B cell (primary cell): ENCODE results near the gene TBC1D1. TPM values are rescaled to one million over a fixed set of nuclear protein-coding genes. Genes with fewer than 3 reads are reported as not detected.

Source experiments
- ATAC-seq: fragments of 200-7000 bp; cut with Tn5 transposase; one replicate; pipeline ENCODE4 v1.10.0; 2021; ENCODE audit warnings: low read depth, mild to moderate bottlenecking, moderate number of reproducible peaks, moderate library complexity
- CTCF ChIA-PET: fragments of 350-600 bp; sonication (Branson Sonifier 250); formaldehyde crosslinking; loops from one replicate; lab custom pipeline; 2021; ENCODE audit warnings: antibody characterized with exemption, inconsistent platforms; lab: Charles Lee
- POLR2A ChIA-PET: fragments of 350-600 bp; sonication (Branson Sonifier 250); formaldehyde crosslinking; loops from one replicate; lab custom pipeline; 2021; ENCODE audit warnings: antibody characterized with exemption; lab: Charles Lee
- DNase-seq: peaks from one replicate; pipeline ENCODE4 v3.0.0; 2013
- H2AFZ ChIP-seq: 2 replicates; pipeline ENCODE4 v1.6.1; 2012; ENCODE audit warnings: mild to moderate bottlenecking, low read depth, low read length; ENCODE audit not compliant: insufficient read depth, poor library complexity, severe bottlenecking
- H3K27ac ChIP-seq, 2 donors: 1 replicate in 1 of 2; 2 replicates in 1 of 2; pipeline ENCODE4 v1.5.1; 2012 to 2013; ENCODE audit warnings: low read length in 2 of 2, mild to moderate bottlenecking in 2 of 2, moderate library complexity in 1 of 2
- H3K27me3 ChIP-seq, 4 experiments: fragments of 200-600 bp in 1 of 4; sonication (generic) in 1 of 4; replicated peaks in 1 of 4; 1 replicate in 2 of 4; 2 replicates in 2 of 4; pipeline versions ENCODE4 v1.6.1 to v1.7.0; 2013 to 2016; ENCODE audit warnings: low read length in 3 of 4, mild to moderate bottlenecking in 2 of 4, mixed read lengths in 1 of 4, moderate library complexity in 1 of 4; ENCODE audit not compliant: insufficient read depth in 4 of 4, control insufficient read depth in 3 of 4; ENCODE audit errors: control extremely low read depth in 1 of 4
- H3K36me3 ChIP-seq, 2 experiments: replicated peaks in 1 of 2; 1 replicate in 1 of 2; 2 replicates in 1 of 2; pipeline versions ENCODE4 v1.6.1 to v1.7.1; 2013; ENCODE audit warnings: low read length in 1 of 2; ENCODE audit not compliant: insufficient read depth in 2 of 2, control insufficient read depth in 1 of 2; ENCODE audit errors: control extremely low read depth in 1 of 2, extremely low read depth in 1 of 2
- H3K4me1 ChIP-seq, 2 donors: fragments of 200-600 bp in 1 of 2; sonication (generic) in 1 of 2; 1 replicate in 1 of 2; 2 replicates in 1 of 2; pipeline versions ENCODE4 v1.5.1 to v1.6.1; 2013 to 2017; ENCODE audit warnings: low read length in 2 of 2; ENCODE audit not compliant: control insufficient read depth in 2 of 2, insufficient read depth in 2 of 2
- H3K4me2 ChIP-seq: replicated peaks from 2 replicates; pipeline ENCODE3; 2012; ENCODE audit warnings: mild to moderate bottlenecking, low read depth, low read length; ENCODE audit not compliant: poor library complexity, severe bottlenecking
- H3K4me3 ChIP-seq, 5 experiments: fragments of 200-600 bp in 1 of 5; sonication (generic) in 1 of 5; 1 replicate in 3 of 5; 2 replicates in 2 of 5; pipeline versions ENCODE4 v1.5.1 to v1.7.0; 2011 to 2016; ENCODE audit warnings: low read length in 4 of 5, mild to moderate bottlenecking in 4 of 5, low read depth in 2 of 5, control low read depth in 1 of 5, moderate library complexity in 1 of 5; ENCODE audit not compliant: insufficient read depth in 1 of 5; ENCODE audit errors: control extremely low read depth in 1 of 5, extremely low read depth in 1 of 5
- H3K79me2 ChIP-seq: fragments of 200-600 bp; sonication (generic); one replicate; pipeline ENCODE4 v1.6.0; 2016; ENCODE audit warnings: low read length; ENCODE audit not compliant: control insufficient read depth, insufficient read depth
- H3K9ac ChIP-seq: fragments of 200-600 bp; sonication (generic); 2 replicates; pipeline ENCODE4 v1.6.1; 2017; ENCODE audit warnings: mild to moderate bottlenecking, low read length, moderate library complexity
- H3K9me3 ChIP-seq, 3 donors: one replicate each; pipeline versions ENCODE4 v1.6.1 to v1.7.1; 2013; ENCODE audit warnings: low read length in 2 of 3; ENCODE audit not compliant: control insufficient read depth in 2 of 3, insufficient read depth in 1 of 3; ENCODE audit errors: control extremely low read depth in 1 of 3
- H4K20me1 ChIP-seq: 2 replicates; pipeline ENCODE4 v1.6.0; 2012; ENCODE audit warnings: mild to moderate bottlenecking, low read length; ENCODE audit not compliant: insufficient read depth, control insufficient read depth, poor library complexity, severe bottlenecking
- H3K27ac Mint-ChIP-seq: one replicate; pipeline ENCODE4 v1.8.0; 2021; ENCODE audit warnings: mixed read lengths
- H3K27me3 Mint-ChIP-seq: one replicate; pipeline ENCODE4 v1.8.0; 2021; ENCODE audit warnings: mixed read lengths
- H3K4me1 Mint-ChIP-seq: one replicate; pipeline ENCODE4 v1.8.0; 2021; ENCODE audit warnings: mixed read lengths
- H3K4me3 Mint-ChIP-seq: one replicate; pipeline ENCODE4 v1.8.0; 2021; ENCODE audit warnings: mixed read lengths
- H3K9me3 Mint-ChIP-seq: one replicate; pipeline ENCODE4 v1.8.0; 2022; ENCODE audit warnings: mixed read lengths; ENCODE audit not compliant: insufficient read depth
- CTCF ChIP-seq: fragments of 200-600 bp; IDR thresholded peaks from one replicate; pipeline ENCODE4 v1.8.0; 2022; ENCODE audit warnings: antibody characterized with exemption, mild to moderate bottlenecking
- EZH2 ChIP-seq: IDR thresholded peaks from 2 replicates; pipeline ENCODE4 v1.6.1; 2012; ENCODE audit warnings: borderline replicate concordance, low read depth, mild to moderate bottlenecking, moderate library complexity, low read length; ENCODE audit not compliant: insufficient read depth, poor library complexity, severe bottlenecking
- WGBS: methylation state at CpG from one replicate; pipeline ENCODE4 v1.1.5; 2013; ENCODE audit warnings: missing lambda C conversion rate; ENCODE audit not compliant: insufficient coverage; 5-methylcytosine and 5-hydroxymethylcytosine counted together
- intact Hi-C: fragments of 100-400 bp; cut with micrococcal nuclease; formaldehyde crosslinking; loops from one replicate; pipeline ENCODE4 v1.10.0; 2022
- polyA plus RNA-seq: library from polyadenylated mRNA; depleted of rRNA; stranded (reverse); fragments of >200 nt; gene quantifications from 2 replicates; pipeline ENCODE4 v1.2.3, GENCODE V29; 2012
- total RNA-seq, 2 donors: library from RNA; stranded (reverse); fragments of 120-200 nt in 1 of 2; gene quantifications; 1 replicate in 1 of 2; 2 replicates in 1 of 2; pipeline versions ENCODE4 v1.2.3 to v1.2.4, GENCODE V29; 2013 to 2022

The TBC1D1 gene
- total and polyA plus RNA-seq, 2 donors (not counting 1 experiment from before 2014, with no cell fraction given), result 88.2 to 98.7 TPM

- H3K4me1 Mint-ChIP-seq, result peaks cover 25% of the 10 kb centered on the region
- no peaks in the 10 kb centered on the region for H3K79me2 ChIP-seq
- no peak overlapping the region for H3K27ac ChIP-seq
- H3K27me3 ChIP-seq, result no peaks in the 10 kb centered on the region
- H3K9ac ChIP-seq, result no peak overlapping the region
- no peak overlapping the region for H3K4me3 ChIP-seq
- ChIA-PET POLR2A (no interaction called here), CTCF (no interaction called here)
- H3K4me1 ChIP-seq, result peaks cover 18 to 25% of the 10 kb centered on the region in 2 donors
- TF ChIP-seq CTCF (no peak), EZH2 (no peak)
- H4K20me1 ChIP-seq, result no peaks in the 10 kb centered on the region
- peaks cover 0 to 3% (median 0%) of the 10 kb centered on the region in 3 donors for H3K9me3 ChIP-seq
- H3K27me3 Mint-ChIP-seq, result no peaks in the 10 kb centered on the region
- DNase-seq (no peak), ATAC-seq (no peak)
- WGBS, result 90% methylated on average over 4 of the region's 5 CpGs
- H3K36me3 ChIP-seq, result no peaks in the 10 kb centered on the region
- no peaks in the 10 kb centered on the region for H3K9me3 Mint-ChIP-seq
- no peak overlapping the region for H2AFZ ChIP-seq
- no peak overlapping the region for H3K27ac Mint-ChIP-seq
- no peak overlapping the region for H3K4me2 ChIP-seq
- intact Hi-C loops, result no loop called here
- no peak overlapping the region for H3K4me3 Mint-ChIP-seq
Observed at GRCh38 chr4:38150766-38151165, 259.9 kb downstream of the TBC1D1 start.

- ChIA-PET POLR2A (no interaction called here), CTCF (no interaction called here)
- Histone ChIP-seq H3K36me3 (no peaks in the 10 kb centered on the region), H3K4me3 (no peak overlapping the region), H3K27ac (no peak overlapping the region), H3K4me2 (no peak overlapping the region), H3K9ac (no peak overlapping the region), H3K4me1 (peaks cover 18 to 25% of the 10 kb centered on the region in 2 donors), H3K79me2 (no peaks in the 10 kb centered on the region), H3K27me3 (no peaks in the 10 kb centered on the region), H4K20me1 (no peaks in the 10 kb centered on the region), H2AFZ (no peak overlapping the region), H3K9me3 (peaks cover 0 to 3% (median 0%) of the 10 kb centered on the region in 3 donors)
- peaks cover 26% of the 10 kb centered on the region for H3K4me1 Mint-ChIP-seq
- ATAC-seq (no peak), DNase-seq (no peak)
- no peaks in the 10 kb centered on the region for H3K9me3 Mint-ChIP-seq
- no peak overlapping the region for H3K4me3 Mint-ChIP-seq
- intact Hi-C loops, result no loop called here
- TF ChIP-seq CTCF, result no peak
- TF ChIP-seq EZH2, result no peak
- H3K27ac Mint-ChIP-seq, result no peak overlapping the region
- WGBS, result 95% methylated on average over 2 of the region's 6 CpGs
- H3K27me3 Mint-ChIP-seq, result no peaks in the 10 kb centered on the region
Observed at GRCh38 chr4:38151873-38152272, 261.0 kb downstream of the TBC1D1 start.
